HCT116 (cell line): ENCODE results near the gene RAD21L1. TPM values are rescaled to one million over a fixed set of nuclear protein-coding genes. Genes with fewer than 3 reads are reported as not detected.

Experiments
- ATAC-seq: fragments of 200-7000 bp; cut with Tn5 transposase; 2 replicates; pipeline ENCODE4 v1.9.1; 2020; ENCODE audit warnings: mild to moderate bottlenecking, moderate library complexity
- BruUV-seq: library from RNA; stranded (reverse); fragments of 400-500 nt; replicated peaks from 2 replicates; lab custom pipeline; 2021; lab: Mats Ljungman, UMichigan
- CTCF ChIA-PET: fragments of 300-600 bp; sonication (Branson Sonifier 250); formaldehyde crosslinking; loops from one replicate; lab custom pipeline; 2021; ENCODE audit warnings: antibody characterized with exemption; lab: Charles Lee
- POLR2A ChIA-PET: fragments of 300-600, 350-600 bp; sonication (Branson Sonifier 250); formaldehyde crosslinking; loops from one replicate; lab custom pipeline; 2021; ENCODE audit warnings: antibody characterized with exemption; lab: Charles Lee
- RAD21 ChIA-PET, 2 experiments: fragments of 300-600 bp; sonication (Branson Sonifier 250); formaldehyde crosslinking; loops; one replicate each; lab custom pipeline; 2023; ENCODE audit warnings: low total read pairs in 2 of 2; ENCODE audit not compliant: uncharacterized antibody in 2 of 2, unreplicated experiment in 2 of 2, low non-redundant PET in 1 of 2; lab: Charles Lee
- DNase-seq: peaks from one replicate; pipeline ENCODE4 v3.0.0-alpha.2; 2010; ENCODE audit warnings: low read depth, low spot score
- H2AFZ ChIP-seq: fragments of 200-600 bp; shearing (Covaris generic), sonication (generic); 2 replicates; pipeline ENCODE4 v1.6.1; 2017; ENCODE audit warnings: low read depth, mixed run types, mixed read lengths, antibody characterized with exemption, low read length; ENCODE audit not compliant: poor library complexity, severe bottlenecking
- H3K27ac ChIP-seq: 2 replicates; pipeline ENCODE4 v1.5.1; 2012; ENCODE audit warnings: low read depth, low read length
- H3K27me3 ChIP-seq: fragments of 200-600 bp; sonication (generic); 2 replicates; pipeline ENCODE4 v1.6.1; 2016; ENCODE audit warnings: mixed run types, low read length, mixed read lengths; ENCODE audit not compliant: insufficient read depth
- H3K36me3 ChIP-seq, 2 experiments: fragments of 200-500 bp in 1 of 2; fragments of 200-600 bp in 1 of 2; sonication (Bioruptor generic) in 1 of 2; sonication (generic) in 1 of 2; 2 replicates each; pipeline versions ENCODE4 v1.5.1 to v1.6.1; 2014 to 2016; ENCODE audit warnings: low read length in 2 of 2, inconsistent platforms in 1 of 2, mixed read lengths in 1 of 2, mixed run types in 1 of 2; ENCODE audit not compliant: insufficient read depth in 2 of 2, control insufficient read depth in 1 of 2
- H3K4me1 ChIP-seq, 2 experiments: fragments of 200-600 bp in 1 of 2; sonication (generic) in 1 of 2; 2 replicates each; pipeline versions ENCODE4 v1.5.1 to v1.6.1; 2012 to 2017; ENCODE audit warnings: low read length in 2 of 2, inconsistent platforms in 1 of 2, mild to moderate bottlenecking in 1 of 2, mixed read lengths in 1 of 2, mixed run types in 1 of 2, moderate library complexity in 1 of 2; ENCODE audit not compliant: insufficient read depth in 2 of 2, control insufficient read depth in 1 of 2
- H3K4me2 ChIP-seq: fragments of 200-600 bp; sonication (generic); 2 replicates; pipeline ENCODE4 v1.6.1; 2017; ENCODE audit warnings: mixed run types, low read length, mixed read lengths
- H3K4me3 ChIP-seq, 2 experiments: fragments of 200-600 bp in 1 of 2; sonication (generic) in 1 of 2; replicated peaks in 1 of 2; 2 replicates each; pipeline ENCODE4 v1.5.1; 2011 to 2016; ENCODE audit warnings: low read length in 2 of 2, control low read depth in 1 of 2, low read depth in 1 of 2, mild to moderate bottlenecking in 1 of 2, mixed read lengths in 1 of 2, mixed run types in 1 of 2
- H3K79me2 ChIP-seq: fragments of 200-600 bp; sonication (generic); 2 replicates; pipeline ENCODE4 v1.6.1; 2017; ENCODE audit warnings: mild to moderate bottlenecking, mixed run types, low read length, moderate library complexity, mixed read lengths; ENCODE audit not compliant: insufficient read depth
- H3K9ac ChIP-seq: fragments of 200-600 bp; sonication (generic); 2 replicates; pipeline ENCODE4 v1.6.1; 2016; ENCODE audit warnings: low read length, mixed read lengths
- H3K9me2 ChIP-seq: fragments of 200-600 bp; sonication (generic), shearing (Covaris generic); 2 replicates; pipeline ENCODE4 v1.6.1; 2017; ENCODE audit warnings: mixed run types, mild to moderate bottlenecking, moderate library complexity; ENCODE audit not compliant: insufficient read depth
- H3K9me3 ChIP-seq, 2 experiments: fragments of 200-500 bp in 1 of 2; fragments of 200-600 bp in 1 of 2; sonication (Bioruptor generic) in 1 of 2; sonication (generic) in 1 of 2; 2 replicates each; pipeline ENCODE4 v1.6.1; 2014 to 2017; ENCODE audit warnings: low read length in 2 of 2, mixed read lengths in 2 of 2, inconsistent platforms in 1 of 2, low read depth in 1 of 2, mild to moderate bottlenecking in 1 of 2, mixed run types in 1 of 2, moderate library complexity in 1 of 2; ENCODE audit not compliant: control insufficient read depth in 1 of 2, insufficient read depth in 1 of 2
- H4K20me1 ChIP-seq: fragments of 200-600 bp; sonication (generic), shearing (Covaris generic); 2 replicates; pipeline ENCODE4 v1.6.1; 2017; ENCODE audit warnings: mixed run types, mild to moderate bottlenecking, moderate library complexity; ENCODE audit not compliant: insufficient read depth
- ELF1 ChIP-seq: IDR thresholded peaks from 2 replicates; pipeline ENCODE4 v1.6.1; 2012; ENCODE audit warnings: low read depth, borderline replicate concordance
- RAD21 ChIP-seq: IDR thresholded peaks from 2 replicates; pipeline ENCODE4 v1.6.1; 2012; ENCODE audit warnings: low read depth, mild to moderate bottlenecking
- YY1 ChIP-seq: IDR thresholded peaks from 2 replicates; pipeline ENCODE4 v1.6.1; 2011; ENCODE audit warnings: low read length, low read depth, moderate library complexity, mild to moderate bottlenecking; ENCODE audit not compliant: insufficient replicate concordance; ENCODE audit errors: extremely low read depth
- intact Hi-C: fragments of 100-400 bp; cut with micrococcal nuclease; formaldehyde crosslinking; loops from 2 replicates; pipeline ENCODE4 v1.10.0; 2022
- total RNA-seq: library from RNA; stranded (reverse); gene quantifications from one replicate; pipeline ENCODE4 v1.2.1, GENCODE V29; 2021; ENCODE audit not compliant: unreplicated experiment
- TF ChIP-seq, protein P1 (sequence below): IDR thresholded peaks from 2 replicates; pipeline ENCODE4 v1.6.1; 2012
- TF ChIP-seq, protein P2 (sequence below), 3 experiments: fragments of 200-600 bp in 1 of 3; sonication (generic) in 1 of 3; IDR thresholded peaks in 2 of 3; conservative IDR thresholded peaks in 1 of 3; 2 replicates each; pipeline ENCODE4 v1.5.1; 2012 to 2017; ENCODE audit warnings: low read depth in 2 of 3, low read length in 2 of 3, antibody characterized with exemption in 1 of 3, borderline replicate concordance in 1 of 3, control low read depth in 1 of 3, mild to moderate bottlenecking in 1 of 3, mixed read lengths in 1 of 3, mixed run types in 1 of 3, moderate library complexity in 1 of 3; ENCODE audit not compliant: insufficient read depth in 1 of 3

Gene RAD21L1
- total RNA-seq, 1 experiment from 2014 or later = 0.17 TPM

DNA sequence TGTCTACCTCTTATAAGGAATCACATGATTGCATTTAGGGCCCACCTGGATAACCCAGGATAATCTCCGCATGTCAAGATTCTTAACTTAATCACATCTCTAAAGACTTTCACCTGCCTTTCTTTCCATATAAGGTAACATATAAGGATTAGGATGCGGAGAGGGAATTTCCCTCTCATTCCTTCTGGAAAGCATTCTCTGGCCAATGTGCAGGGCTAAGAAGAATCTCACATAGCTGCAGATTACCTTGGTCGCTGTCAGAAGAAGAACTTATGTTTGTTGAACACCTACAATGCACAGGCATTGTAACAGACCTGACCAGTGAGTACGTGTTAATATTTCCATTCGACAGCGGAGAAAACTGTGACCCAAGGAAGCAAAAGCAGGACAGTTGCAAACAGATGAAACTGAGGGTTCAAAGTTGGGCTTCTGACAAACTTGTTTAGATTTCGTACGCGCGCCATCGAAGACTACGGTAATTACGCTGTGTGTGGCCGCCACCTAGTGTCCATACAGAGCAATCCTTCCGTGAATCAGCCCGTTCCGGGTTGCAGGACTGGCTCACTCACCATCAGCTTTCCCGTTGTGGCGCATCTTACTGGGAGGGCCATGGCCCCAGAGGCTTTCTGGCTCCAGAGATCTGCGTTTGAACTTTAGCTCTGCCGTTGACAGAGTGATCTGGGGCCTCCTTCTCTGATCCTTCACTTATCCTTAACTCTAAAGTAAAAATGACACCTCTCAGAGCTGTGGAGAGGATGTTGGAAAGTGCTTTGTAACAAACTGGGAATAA is 13.0 kb upstream of the RAD21L1 start:
- Histone ChIP-seq H3K9me2 (no peaks in the 10 kb centered on the region), H4K20me1 (no peaks in the 10 kb centered on the region), H3K79me2 (no peaks in the 10 kb centered on the region), H3K9ac (no peak overlapping the region), H3K4me1 (peaks cover 6 to 19% of the 10 kb centered on the region in 2 experiments; a peak in 3 of 4 replicates), H3K4me2 (peak overlapping the region; percentile 66), H3K27me3 (peaks cover 11% of the 10 kb centered on the region), H3K36me3 (no peaks in the 10 kb centered on the region), H2AFZ (peak overlapping the region; percentile 97)
- BruUV-seq = no TSS peak
- POLR2A ChIA-PET = no interaction called here
- TF ChIP-seq YY1 (peak; percentile 42), ELF1 (0 out of 2 replicates have a peak, but pooled peaks have one; percentile 19), RAD21 (peak; percentile 81)
- TF ChIP-seq, protein P1, sequence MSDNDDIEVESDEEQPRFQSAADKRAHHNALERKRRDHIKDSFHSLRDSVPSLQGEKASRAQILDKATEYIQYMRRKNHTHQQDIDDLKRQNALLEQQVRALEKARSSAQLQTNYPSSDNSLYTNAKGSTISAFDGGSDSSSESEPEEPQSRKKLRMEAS = no peak
- TF ChIP-seq, protein P2, sequence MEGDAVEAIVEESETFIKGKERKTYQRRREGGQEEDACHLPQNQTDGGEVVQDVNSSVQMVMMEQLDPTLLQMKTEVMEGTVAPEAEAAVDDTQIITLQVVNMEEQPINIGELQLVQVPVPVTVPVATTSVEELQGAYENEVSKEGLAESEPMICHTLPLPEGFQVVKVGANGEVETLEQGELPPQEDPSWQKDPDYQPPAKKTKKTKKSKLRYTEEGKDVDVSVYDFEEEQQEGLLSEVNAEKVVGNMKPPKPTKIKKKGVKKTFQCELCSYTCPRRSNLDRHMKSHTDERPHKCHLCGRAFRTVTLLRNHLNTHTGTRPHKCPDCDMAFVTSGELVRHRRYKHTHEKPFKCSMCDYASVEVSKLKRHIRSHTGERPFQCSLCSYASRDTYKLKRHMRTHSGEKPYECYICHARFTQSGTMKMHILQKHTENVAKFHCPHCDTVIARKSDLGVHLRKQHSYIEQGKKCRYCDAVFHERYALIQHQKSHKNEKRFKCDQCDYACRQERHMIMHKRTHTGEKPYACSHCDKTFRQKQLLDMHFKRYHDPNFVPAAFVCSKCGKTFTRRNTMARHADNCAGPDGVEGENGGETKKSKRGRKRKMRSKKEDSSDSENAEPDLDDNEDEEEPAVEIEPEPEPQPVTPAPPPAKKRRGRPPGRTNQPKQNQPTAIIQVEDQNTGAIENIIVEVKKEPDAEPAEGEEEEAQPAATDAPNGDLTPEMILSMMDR (IDR thresholded peaks at IDR 0.05 in 2 of 3, conservative IDR thresholded peaks at IDR 0.05 in 1 of 3; ENCODE audit: borderline replicate concordance in 1 of 3, insufficient read depth in 1 of 3, low read depth in 2 of 3, low read length in 2 of 3) = peak; percentile 71 to 79 (median 77)
- TF ChIP-seq, all 23 proteins: peak for 4
- Histone ChIP-seq H3K27ac (no peak overlapping the region), H3K9me3 (no peaks in the 10 kb centered on the region), H3K4me3 (peak overlapping the region in 1 of 2 experiments; percentile 28; a peak in 1 of 4 replicates)
- ChIA-PET CTCF (interaction anchor here (0.7 to 1.6 kb wide), 10 partner anchors 12 to 394 kb away, joined by 3 to 11 read pairs (median 4); no protein-coding TSS in a partner anchor), RAD21 (interaction anchor here (0.7 to 1.5 kb wide), 2 partner anchors 256 to 257 kb away, joined by 3 to 4 read pairs; no protein-coding TSS in a partner anchor)
- ATAC-seq (peak; percentile 99), DNase-seq (peak; percentile 66)
- intact Hi-C loops = loop anchor here (2.0 to 10.0 kb wide), 4 partner anchors 98 to 394 kb away; partner anchors contain the start of genes NSFL1C and PSMF1
